GM20000 (cell line): ENCODE measurements around the gene AMPH.

Experiments used
- DNase-seq: peaks from one replicate; pipeline ENCODE4 v3.0.0; 2012; ENCODE audit warnings: low spot score
- CTCF ChIP-seq: IDR thresholded peaks from 2 replicates; pipeline ENCODE4 v1.5.1; 2012; ENCODE audit warnings: mild to moderate bottlenecking, control low read depth; ENCODE audit errors: extremely low read depth, missing control alignments

The AMPH gene

GRCh38 chr7:38427279-38427955 lies 203.8 kb downstream of the AMPH start:
- TF ChIP-seq CTCF = no peak
- DNase-seq = no peak

- no peak for TF ChIP-seq CTCF
- no peak for DNase-seq
These were observed 205.7 kb downstream of the AMPH start for GRCh38 chr7:38425509-38425908.

GRCh38 chr7:38424750-38425463 lies 206.3 kb downstream of the AMPH start:
- TF ChIP-seq CTCF = no peak
- DNase-seq = no peak

- TF ChIP-seq CTCF = no peak
- peak; percentile 20 for DNase-seq
These were observed 217.4 kb downstream of the AMPH start for GRCh38 chr7:38413784-38414183.

GRCh38 chr7:38411404-38411803 lies 219.8 kb downstream of the AMPH start:
- TF ChIP-seq CTCF = no peak
- DNase-seq = no peak

GRCh38 chr7:38410056-38410455 lies 221.1 kb downstream of the AMPH start:
- no peak for DNase-seq
- TF ChIP-seq CTCF = no peak

- no peak for TF ChIP-seq CTCF
- no peak for DNase-seq
These were observed 221.6 kb downstream of the AMPH start for GRCh38 chr7:38409531-38409930.
